ENCODE measurements around the gene USP53. TPM values are rescaled to one million over a fixed set of nuclear protein-coding genes. Genes with fewer than 3 reads are reported as not detected.

The USP53 gene
- total RNA-seq, 1 donor from 2014 or later = 3.3 TPM

DNA sequence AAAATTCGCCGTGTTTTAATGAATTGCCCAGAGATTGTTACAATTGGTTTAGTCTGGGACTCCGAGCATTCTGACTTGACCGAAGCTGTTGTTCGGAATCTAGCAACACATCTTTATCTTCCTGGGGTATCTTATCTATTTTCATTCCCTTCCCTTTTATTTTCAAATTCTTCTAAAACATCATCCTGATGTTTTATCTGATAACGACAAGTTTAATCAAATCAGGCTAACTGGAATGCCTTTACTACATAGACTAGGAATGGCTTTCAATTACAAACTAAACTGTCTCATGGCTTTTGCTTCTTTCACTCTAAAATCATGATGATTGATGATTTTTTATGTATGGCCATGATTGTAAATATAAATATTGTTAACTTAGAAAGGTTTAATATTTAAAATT is 48.0 kb downstream of the USP53 start:
- H3K4me3 Mint-ChIP-seq (ENCODE audit: unreplicated experiment) = no peak overlapping the region
- DNase-seq = no peak
- no peaks in the 10 kb centered on the region for H3K27me3 Mint-ChIP-seq (ENCODE audit: unreplicated experiment)
- TF ChIP-seq, protein P1, sequence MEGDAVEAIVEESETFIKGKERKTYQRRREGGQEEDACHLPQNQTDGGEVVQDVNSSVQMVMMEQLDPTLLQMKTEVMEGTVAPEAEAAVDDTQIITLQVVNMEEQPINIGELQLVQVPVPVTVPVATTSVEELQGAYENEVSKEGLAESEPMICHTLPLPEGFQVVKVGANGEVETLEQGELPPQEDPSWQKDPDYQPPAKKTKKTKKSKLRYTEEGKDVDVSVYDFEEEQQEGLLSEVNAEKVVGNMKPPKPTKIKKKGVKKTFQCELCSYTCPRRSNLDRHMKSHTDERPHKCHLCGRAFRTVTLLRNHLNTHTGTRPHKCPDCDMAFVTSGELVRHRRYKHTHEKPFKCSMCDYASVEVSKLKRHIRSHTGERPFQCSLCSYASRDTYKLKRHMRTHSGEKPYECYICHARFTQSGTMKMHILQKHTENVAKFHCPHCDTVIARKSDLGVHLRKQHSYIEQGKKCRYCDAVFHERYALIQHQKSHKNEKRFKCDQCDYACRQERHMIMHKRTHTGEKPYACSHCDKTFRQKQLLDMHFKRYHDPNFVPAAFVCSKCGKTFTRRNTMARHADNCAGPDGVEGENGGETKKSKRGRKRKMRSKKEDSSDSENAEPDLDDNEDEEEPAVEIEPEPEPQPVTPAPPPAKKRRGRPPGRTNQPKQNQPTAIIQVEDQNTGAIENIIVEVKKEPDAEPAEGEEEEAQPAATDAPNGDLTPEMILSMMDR (IDR thresholded peaks at IDR 0.05; ENCODE audit: partially characterized antibody, unreplicated experiment) = no peak
- H3K27ac Mint-ChIP-seq (ENCODE audit: unreplicated experiment) = no peak overlapping the region
- no peaks in the 10 kb centered on the region for H3K36me3 Mint-ChIP-seq (ENCODE audit: unreplicated experiment)
- no peaks in the 10 kb centered on the region for H3K4me1 Mint-ChIP-seq (ENCODE audit: low read depth, unreplicated experiment)
- no peaks in the 10 kb centered on the region for H3K9me3 Mint-ChIP-seq (ENCODE audit: unreplicated experiment)

- H3K4me1 Mint-ChIP-seq (ENCODE audit: low read depth, unreplicated experiment) = no peaks in the 10 kb centered on the region
- no peak overlapping the region for H3K4me3 Mint-ChIP-seq (ENCODE audit: unreplicated experiment)
- no peaks in the 10 kb centered on the region for H3K27me3 Mint-ChIP-seq (ENCODE audit: unreplicated experiment)
- no peaks in the 10 kb centered on the region for H3K36me3 Mint-ChIP-seq (ENCODE audit: unreplicated experiment)
- H3K9me3 Mint-ChIP-seq (ENCODE audit: unreplicated experiment) = no peaks in the 10 kb centered on the region
- TF ChIP-seq, protein P1 (IDR thresholded peaks at IDR 0.05; ENCODE audit: partially characterized antibody, unreplicated experiment) = no peak
- no peak for DNase-seq
- H3K27ac Mint-ChIP-seq (ENCODE audit: unreplicated experiment) = no peak overlapping the region
Measured at GRCh38 chr4:119261986-119262385, 49.5 kb downstream of the USP53 start.

DNA sequence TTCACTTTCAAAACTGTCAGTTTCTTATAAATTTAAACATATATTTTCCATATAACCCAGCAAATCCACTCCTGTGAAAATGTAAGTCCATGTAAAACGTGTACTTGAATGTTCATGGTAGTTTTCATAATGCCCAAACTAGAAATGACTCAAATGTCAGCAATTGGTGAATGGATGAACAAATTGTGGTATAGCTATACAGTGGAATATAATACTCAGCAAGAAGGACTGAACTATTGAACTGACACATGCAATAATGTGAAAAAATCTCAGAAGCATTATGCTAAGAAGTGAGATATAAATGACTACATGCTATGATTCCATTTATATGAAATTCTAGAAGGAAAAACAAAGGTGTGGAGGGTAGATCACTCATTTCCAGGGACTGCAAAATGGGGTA is 52.2 kb downstream of the USP53 start:
- Mint-ChIP-seq H3K4me3 (ENCODE audit: unreplicated experiment) (no peak overlapping the region), H3K27ac (ENCODE audit: unreplicated experiment) (no peak overlapping the region), H3K27me3 (ENCODE audit: unreplicated experiment) (no peaks in the 10 kb centered on the region), H3K9me3 (ENCODE audit: unreplicated experiment) (no peaks in the 10 kb centered on the region), H3K36me3 (ENCODE audit: unreplicated experiment) (no peaks in the 10 kb centered on the region), H3K4me1 (ENCODE audit: low read depth, unreplicated experiment) (no peaks in the 10 kb centered on the region)
- no peak for DNase-seq
- TF ChIP-seq, protein P1 (IDR thresholded peaks at IDR 0.05; ENCODE audit: partially characterized antibody, unreplicated experiment) = no peak

GRCh38 chr4:119266153-119266552 is 53.6 kb downstream of the USP53 start:
- TF ChIP-seq, protein P1 (IDR thresholded peaks at IDR 0.05; ENCODE audit: partially characterized antibody, unreplicated experiment) = no peak
- no peak overlapping the region for H3K27ac Mint-ChIP-seq (ENCODE audit: unreplicated experiment)
- H3K4me3 Mint-ChIP-seq (ENCODE audit: unreplicated experiment) = no peak overlapping the region
- H3K4me1 Mint-ChIP-seq (ENCODE audit: low read depth, unreplicated experiment) = no peaks in the 10 kb centered on the region
- no peaks in the 10 kb centered on the region for H3K27me3 Mint-ChIP-seq (ENCODE audit: unreplicated experiment)
- H3K9me3 Mint-ChIP-seq (ENCODE audit: unreplicated experiment) = no peaks in the 10 kb centered on the region
- no peak for DNase-seq
- H3K36me3 Mint-ChIP-seq (ENCODE audit: unreplicated experiment) = no peaks in the 10 kb centered on the region

- TF ChIP-seq, protein P1 (IDR thresholded peaks at IDR 0.05; ENCODE audit: partially characterized antibody, unreplicated experiment) = no peak
- DNase-seq = no peak
- peaks cover 2% of the 10 kb centered on the region for H3K9me3 Mint-ChIP-seq (ENCODE audit: unreplicated experiment)
- no peaks in the 10 kb centered on the region for H3K4me1 Mint-ChIP-seq (ENCODE audit: low read depth, unreplicated experiment)
- H3K27ac Mint-ChIP-seq (ENCODE audit: unreplicated experiment) = no peak overlapping the region
- H3K4me3 Mint-ChIP-seq (ENCODE audit: unreplicated experiment) = no peak overlapping the region
- no peaks in the 10 kb centered on the region for H3K36me3 Mint-ChIP-seq (ENCODE audit: unreplicated experiment)
- no peaks in the 10 kb centered on the region for H3K27me3 Mint-ChIP-seq (ENCODE audit: unreplicated experiment)
Measured at GRCh38 chr4:119268466-119268865, 56.0 kb downstream of the USP53 start.

Data from glutamatergic neuron (in vitro differentiated cells).